SK-N-SH (cell line): ENCODE measurements around the gene JAZF1.

Source experiments
- CTCF ChIP-seq: fragments of 200-600 bp; sonication (generic); IDR thresholded peaks from 2 replicates; pipeline ENCODE4 v1.6.1; 2017; ENCODE audit warnings: antibody characterized with exemption, mild to moderate bottlenecking, moderate library complexity
- TF ChIP-seq, protein P1 (sequence below): IDR thresholded peaks from 2 replicates; pipeline ENCODE4; 2012

GRCh38 chr7:28217143-28217542 is 36.5 kb upstream of the JAZF1 start:
- no peak for TF ChIP-seq CTCF
- TF ChIP-seq, protein P1, sequence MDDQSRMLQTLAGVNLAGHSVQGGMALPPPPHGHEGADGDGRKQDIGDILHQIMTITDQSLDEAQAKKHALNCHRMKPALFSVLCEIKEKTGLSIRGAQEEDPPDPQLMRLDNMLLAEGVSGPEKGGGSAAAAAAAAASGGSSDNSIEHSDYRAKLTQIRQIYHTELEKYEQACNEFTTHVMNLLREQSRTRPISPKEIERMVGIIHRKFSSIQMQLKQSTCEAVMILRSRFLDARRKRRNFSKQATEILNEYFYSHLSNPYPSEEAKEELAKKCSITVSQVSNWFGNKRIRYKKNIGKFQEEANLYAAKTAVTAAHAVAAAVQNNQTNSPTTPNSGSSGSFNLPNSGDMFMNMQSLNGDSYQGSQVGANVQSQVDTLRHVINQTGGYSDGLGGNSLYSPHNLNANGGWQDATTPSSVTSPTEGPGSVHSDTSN = no peak
